Measurements from ENCODE around the gene ULK3. TPM values are rescaled to one million over a fixed set of nuclear protein-coding genes. Genes with fewer than 3 reads are reported as not detected.

ULK3 gene
- total RNA-seq, 4 donors from 2014 or later: 39.0 to 56.5 (median 48.1) TPM

DNA sequence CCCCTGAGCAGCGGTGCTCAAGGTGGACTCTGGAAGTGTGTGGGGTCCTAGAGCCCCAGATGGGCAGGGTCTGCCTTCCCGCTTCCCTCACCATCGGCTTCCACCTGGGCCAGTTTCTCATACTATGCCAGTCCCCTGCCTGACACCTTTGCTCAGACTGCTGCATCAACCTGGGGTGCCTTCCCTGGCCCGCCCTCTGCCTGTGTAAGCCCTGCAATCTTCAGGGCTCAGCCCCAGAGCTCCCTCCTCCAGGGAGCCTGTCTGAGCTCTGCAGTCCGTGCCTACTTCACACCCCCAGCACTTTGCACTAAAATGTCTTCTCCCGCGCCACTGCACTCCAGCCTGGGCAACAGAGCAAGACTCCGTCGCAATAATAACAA is 48.0 kb downstream of the ULK3 start:
- no peak for TF ChIP-seq POLR2A (IDR thresholded peaks at IDR 0.05)
- TF ChIP-seq, protein P1, sequence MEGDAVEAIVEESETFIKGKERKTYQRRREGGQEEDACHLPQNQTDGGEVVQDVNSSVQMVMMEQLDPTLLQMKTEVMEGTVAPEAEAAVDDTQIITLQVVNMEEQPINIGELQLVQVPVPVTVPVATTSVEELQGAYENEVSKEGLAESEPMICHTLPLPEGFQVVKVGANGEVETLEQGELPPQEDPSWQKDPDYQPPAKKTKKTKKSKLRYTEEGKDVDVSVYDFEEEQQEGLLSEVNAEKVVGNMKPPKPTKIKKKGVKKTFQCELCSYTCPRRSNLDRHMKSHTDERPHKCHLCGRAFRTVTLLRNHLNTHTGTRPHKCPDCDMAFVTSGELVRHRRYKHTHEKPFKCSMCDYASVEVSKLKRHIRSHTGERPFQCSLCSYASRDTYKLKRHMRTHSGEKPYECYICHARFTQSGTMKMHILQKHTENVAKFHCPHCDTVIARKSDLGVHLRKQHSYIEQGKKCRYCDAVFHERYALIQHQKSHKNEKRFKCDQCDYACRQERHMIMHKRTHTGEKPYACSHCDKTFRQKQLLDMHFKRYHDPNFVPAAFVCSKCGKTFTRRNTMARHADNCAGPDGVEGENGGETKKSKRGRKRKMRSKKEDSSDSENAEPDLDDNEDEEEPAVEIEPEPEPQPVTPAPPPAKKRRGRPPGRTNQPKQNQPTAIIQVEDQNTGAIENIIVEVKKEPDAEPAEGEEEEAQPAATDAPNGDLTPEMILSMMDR (IDR thresholded peaks at IDR 0.05 in 4 of 5, conservative IDR thresholded peaks at IDR 0.05 in 1 of 5): no peak
- H3K4me1 ChIP-seq: peaks cover 31 to 40% of the 10 kb centered on the region in 2 donors
- H3K27ac ChIP-seq: no peak overlapping the region
- no peaks in the 10 kb centered on the region for H3K27me3 ChIP-seq
- intact Hi-C loops (cut with DNase I; ENCODE audit: low total_unique reads): no loop called here
- no peak for DNase-seq
- in situ Hi-C loops (cut with MboI; ENCODE audit: low sequenced_read_pairs in 4 of 4): no loop called here
- ATAC-seq: no peak
- H3K4me3 ChIP-seq: no peak overlapping the region
- H3K9me3 ChIP-seq: no peaks in the 10 kb centered on the region
- no peaks in the 10 kb centered on the region for H3K36me3 ChIP-seq

DNA sequence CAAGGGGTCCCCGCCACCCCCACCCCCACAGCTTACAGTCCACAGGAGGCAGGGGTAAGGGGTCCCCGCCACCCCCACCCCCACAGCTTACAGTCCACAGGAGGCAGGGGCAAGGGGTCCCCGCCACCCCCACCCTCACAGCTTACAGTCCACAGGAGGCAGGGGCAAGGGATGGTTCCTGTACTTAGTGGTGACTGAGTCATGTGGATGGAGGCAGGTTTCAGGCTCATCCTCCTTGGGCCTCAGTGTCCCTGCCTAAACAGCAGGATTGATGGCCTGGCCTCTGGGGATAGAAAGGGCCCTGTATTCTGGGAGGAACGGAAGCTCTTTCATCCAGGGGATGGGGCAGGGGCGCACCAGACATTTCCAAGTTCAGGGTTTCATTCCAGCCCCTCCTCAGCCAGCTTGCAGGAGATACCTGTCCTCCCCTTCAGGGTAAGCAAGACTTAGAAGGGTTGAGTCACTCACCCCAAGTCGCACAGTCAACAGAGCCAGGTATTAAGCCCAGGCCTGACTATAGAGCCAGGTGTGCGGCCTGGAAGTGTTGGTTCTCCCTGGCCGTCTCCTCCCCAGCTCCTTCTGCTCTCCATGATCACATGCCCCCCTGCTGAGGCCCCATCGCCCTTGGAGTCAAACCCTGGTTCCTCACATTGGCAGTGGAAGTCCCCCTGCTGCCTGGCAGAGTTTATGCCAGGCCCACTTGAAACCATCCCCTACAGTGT is 48.5 kb downstream of the ULK3 start:
- DNase-seq (no peak), ATAC-seq (no peak)
- Histone ChIP-seq H3K9me3 (no peaks in the 10 kb centered on the region), H3K27ac (no peak overlapping the region), H3K36me3 (no peaks in the 10 kb centered on the region), H3K27me3 (no peaks in the 10 kb centered on the region), H3K4me1 (peaks cover 32 to 40% of the 10 kb centered on the region in 2 donors), H3K4me3 (no peak overlapping the region)
- in situ Hi-C loops (cut with MboI; ENCODE audit: low sequenced_read_pairs in 4 of 4) (no loop called here), intact Hi-C loops (cut with DNase I; ENCODE audit: low total_unique reads) (no loop called here)
- TF ChIP-seq, protein P1 (IDR thresholded peaks at IDR 0.05 in 4 of 5, conservative IDR thresholded peaks at IDR 0.05 in 1 of 5): no peak
- no peak for TF ChIP-seq POLR2A (IDR thresholded peaks at IDR 0.05)

DNA sequence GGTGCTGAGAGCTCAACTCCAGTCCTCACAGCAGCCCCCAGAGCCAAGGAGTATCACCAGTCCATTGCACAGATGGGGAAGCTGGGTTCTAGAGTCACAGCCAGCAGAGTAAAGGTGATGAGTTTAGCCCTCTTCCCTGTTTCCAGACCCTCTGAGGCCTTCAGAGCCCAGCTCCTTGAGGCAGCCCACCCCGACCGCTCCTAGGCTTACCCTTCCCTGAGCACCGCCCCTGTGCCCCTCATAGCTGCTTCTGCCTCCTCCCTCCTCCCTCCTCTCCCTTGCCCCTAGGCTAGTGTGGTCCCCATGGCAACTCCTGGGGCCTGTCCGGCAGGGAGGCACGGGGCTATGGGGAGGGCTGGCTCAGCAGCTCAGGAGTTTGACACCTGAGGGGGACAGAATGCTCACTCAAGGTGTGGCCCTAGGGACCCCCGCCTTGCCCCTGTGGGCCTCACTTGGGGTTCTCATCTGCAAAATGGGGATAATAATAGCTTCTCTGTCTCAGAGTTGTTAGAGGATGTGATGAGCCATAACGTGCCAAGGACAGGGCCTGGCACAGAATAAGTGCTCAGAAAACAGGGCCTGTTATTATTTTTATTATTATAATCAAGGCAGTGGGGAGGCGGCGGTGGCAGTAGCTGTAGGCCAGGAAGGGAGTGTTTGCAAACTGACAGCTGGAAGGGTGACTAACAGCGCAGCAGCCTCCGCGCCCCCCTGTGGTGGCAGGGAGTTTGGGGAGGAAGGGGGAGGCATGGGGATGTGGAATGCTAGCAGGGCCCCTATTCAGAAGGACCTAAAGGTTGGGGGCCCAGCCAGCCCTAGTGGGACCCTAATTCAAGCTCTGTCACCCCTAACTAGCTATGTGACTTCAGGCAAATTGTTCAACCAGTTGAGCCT is 49.6 kb downstream of the ULK3 start:
- intact Hi-C loops (cut with DNase I; ENCODE audit: low total_unique reads): no loop called here
- peaks cover 34 to 41% of the 10 kb centered on the region in 2 donors for H3K4me1 ChIP-seq
- no peaks in the 10 kb centered on the region for H3K36me3 ChIP-seq
- DNase-seq (no peak), ATAC-seq (no peak)
- H3K27me3 ChIP-seq: no peaks in the 10 kb centered on the region
- in situ Hi-C loops (cut with MboI; ENCODE audit: low sequenced_read_pairs in 4 of 4): no loop called here
- TF ChIP-seq, protein P1 (IDR thresholded peaks at IDR 0.05 in 4 of 5, conservative IDR thresholded peaks at IDR 0.05 in 1 of 5): no peak
- no peak for TF ChIP-seq POLR2A (IDR thresholded peaks at IDR 0.05)
- H3K9me3 ChIP-seq: no peaks in the 10 kb centered on the region
- no peak overlapping the region for H3K27ac ChIP-seq
- no peak overlapping the region for H3K4me3 ChIP-seq

DNA sequence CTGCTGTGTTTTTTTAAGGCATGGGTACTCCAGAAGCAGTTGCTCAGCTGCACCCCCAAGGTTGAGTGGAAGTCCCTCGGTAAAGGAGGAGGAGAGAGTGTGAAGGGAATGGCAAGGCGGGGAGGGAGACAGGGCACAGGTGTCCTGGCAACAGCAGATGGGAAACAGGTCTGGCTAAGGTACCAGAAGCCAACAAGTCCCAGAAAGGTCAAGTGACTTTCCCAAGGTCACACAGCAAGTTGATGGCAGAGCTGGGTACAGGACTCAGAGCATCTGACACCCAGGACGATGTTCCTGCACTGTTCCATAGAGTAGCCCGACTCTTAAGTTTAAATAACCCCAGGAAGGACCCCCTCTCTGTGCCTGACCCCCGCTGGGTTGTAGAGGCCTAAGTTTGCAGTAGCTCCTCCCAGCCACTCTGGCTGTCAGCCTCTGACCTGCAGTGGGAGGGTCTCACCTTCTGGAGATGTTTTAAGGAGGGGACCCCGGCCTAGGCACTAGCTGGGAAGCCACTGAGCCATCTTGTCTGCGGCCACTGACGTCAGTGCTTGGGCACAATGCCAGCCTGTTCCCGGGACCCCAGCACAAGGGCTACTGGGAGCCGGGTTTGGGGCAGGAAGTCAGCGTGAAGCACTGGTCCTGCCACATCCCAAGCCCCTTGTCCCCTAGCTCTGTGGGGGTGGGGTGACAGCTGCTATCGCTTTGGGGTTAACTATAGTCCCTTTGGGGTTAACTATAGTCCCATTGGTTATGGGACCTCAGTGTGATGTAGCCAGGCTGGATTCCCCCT is 50.5 kb downstream of the ULK3 start:
- Histone ChIP-seq H3K9me3 (no peaks in the 10 kb centered on the region), H3K27ac (no peak overlapping the region), H3K4me3 (no peak overlapping the region), H3K27me3 (no peaks in the 10 kb centered on the region), H3K36me3 (no peaks in the 10 kb centered on the region), H3K4me1 (peaks cover 32 to 42% of the 10 kb centered on the region in 2 donors)
- intact Hi-C loops (cut with DNase I; ENCODE audit: low total_unique reads): no loop called here
- DNase-seq (no peak), ATAC-seq (no peak)
- in situ Hi-C loops (cut with MboI; ENCODE audit: low sequenced_read_pairs in 4 of 4): no loop called here
- TF ChIP-seq, protein P1 (IDR thresholded peaks at IDR 0.05 in 4 of 5, conservative IDR thresholded peaks at IDR 0.05 in 1 of 5): no peak
- no peak for TF ChIP-seq POLR2A (IDR thresholded peaks at IDR 0.05)
